ENCODE data around the gene IKBIP. TPM values are rescaled to one million over a fixed set of nuclear protein-coding genes. Genes with fewer than 3 reads are reported as not detected.

Gene IKBIP
- total RNA-seq, 1 experiment from 2014 or later = 16.5 TPM

- no CpG with 5 or more reads among the region's 4 CpGs for WGBS (ENCODE audit: extremely low coverage, insufficient read length, low lambda C conversion rate)
- no peak overlapping the region for H2BK15ac ChIP-seq (ENCODE audit: low read depth, low read length)
- DNase-seq = no peak
- H3K23me2 ChIP-seq (ENCODE audit: insufficient read length, low read depth, low read length, poor library complexity, severe bottlenecking) = no peaks in the 10 kb centered on the region
- H4K5ac ChIP-seq (ENCODE audit: insufficient read length, low read depth, low read length) = no peak overlapping the region
- no peaks in the 10 kb centered on the region for H3K79me1 ChIP-seq (ENCODE audit: insufficient read depth, low read depth, low read length, poor library complexity, severe bottlenecking)
- H3K4me1 ChIP-seq (ENCODE audit: insufficient read depth, low read length) = no peaks in the 10 kb centered on the region
- H3K27ac ChIP-seq (ENCODE audit: insufficient read length, low read depth, low read length) = no peak overlapping the region
- Mint-ChIP-seq H3K27ac (no peak overlapping the region), H3K4me3 (no peak overlapping the region), H3K27me3 (ENCODE audit: low read depth) (no peaks in the 10 kb centered on the region), H3K4me1 (no peaks in the 10 kb centered on the region), H3K36me3 (ENCODE audit: insufficient read depth in 1 of 3, low read depth in 3 of 3) (no peaks in the 10 kb centered on the region), H3K9me3 (no peaks in the 10 kb centered on the region)
- H3T11ph ChIP-seq (ENCODE audit: low read length) = no peak overlapping the region
- H3K18ac ChIP-seq (ENCODE audit: insufficient read length, low read depth, low read length) = no peak overlapping the region
- no peak overlapping the region for H2AK5ac ChIP-seq (ENCODE audit: insufficient read length, low read length)
- H4K8ac ChIP-seq (replicated peaks; ENCODE audit: insufficient read length, low read depth, low read length) = no peak overlapping the region
- H2BK5ac ChIP-seq (ENCODE audit: insufficient read length, low read length) = no peak overlapping the region
- H4K91ac ChIP-seq (ENCODE audit: insufficient read length, low read depth, low read length) = no peak overlapping the region
- no peak overlapping the region for H2BK20ac ChIP-seq (ENCODE audit: low read depth, low read length, poor library complexity, severe bottlenecking)
- no peak for TF ChIP-seq CTCF (conservative IDR thresholded peaks at IDR 0.05)
- no peak overlapping the region for H3K23ac ChIP-seq (ENCODE audit: insufficient read length, low read depth, low read length)
- H3K79me2 ChIP-seq (ENCODE audit: insufficient read depth, low read length) = no peaks in the 10 kb centered on the region
- no peak overlapping the region for H2BK120ac ChIP-seq (ENCODE audit: low read depth, low read length, poor library complexity, severe bottlenecking)
- no peaks in the 10 kb centered on the region for H4K20me1 ChIP-seq (ENCODE audit: control insufficient read depth, insufficient read depth, insufficient read length)
- H3K9ac ChIP-seq (ENCODE audit: extremely low read depth, insufficient read length, low read length) = no peak overlapping the region
- H3K4me2 ChIP-seq (ENCODE audit: insufficient read depth, insufficient read length, low read length) = no peak overlapping the region
- no peak overlapping the region for H2AFZ ChIP-seq (ENCODE audit: low read length)
- no peaks in the 10 kb centered on the region for H3K27me3 ChIP-seq (ENCODE audit: insufficient read depth, low read length)
- no peaks in the 10 kb centered on the region for H3K9me3 ChIP-seq (ENCODE audit: control insufficient read depth, low read depth, low read length)
- H2BK12ac ChIP-seq (ENCODE audit: insufficient read length, low read depth, low read length) = no peak overlapping the region
- H3K56ac ChIP-seq (ENCODE audit: insufficient read length, low read depth, low read length) = no peak overlapping the region
- no peak overlapping the region for H3K14ac ChIP-seq (ENCODE audit: insufficient read depth, low read length)
- no peak overlapping the region for H3K4ac ChIP-seq (ENCODE audit: low read depth, low read length)
Observed at GRCh38 chr12:98618952-98619351, 25.6 kb downstream of the IKBIP start.

Data from H9 (cell line).